Right atrium auricular region (tissue), 2 donors: Measurements from ENCODE around the gene GATAD2B. TPM values are rescaled to one million over a fixed set of nuclear protein-coding genes. Genes with fewer than 3 reads are reported as not detected.
"Not testable (repeated sequence)": the region's sequence is repeated elsewhere in the genome, so short reads cannot be mapped to it uniquely, and the experiment has no call there.

Experiments used
- DNase-seq: peaks from one replicate; pipeline ENCODE4 v3.0.0-alpha.2; 2019; ENCODE audit warnings: low spot score
- H3K27ac ChIP-seq, 2 donors: fragments of 200-600 bp; sonication (generic); 1 replicate in 1 of 2; 2 replicates in 1 of 2; pipeline ENCODE4 v1.5.1; 2016 to 2019
- H3K27me3 ChIP-seq, 2 donors: fragments of 200-600 bp; sonication (generic); one replicate each; pipeline versions ENCODE4 v1.5.1 to v1.6.0; 2017 to 2019
- H3K36me3 ChIP-seq: fragments of 200-600 bp; sonication (generic); one replicate; pipeline ENCODE4 v1.5.1; 2016
- H3K4me1 ChIP-seq, 2 donors: fragments of 200-600 bp; sonication (generic); one replicate each; pipeline versions ENCODE4 v1.5.1 to v1.6.0; 2017 to 2019
- H3K4me3 ChIP-seq, 2 donors: fragments of 200-600 bp; sonication (generic); 1 replicate in 1 of 2; 2 replicates in 1 of 2; pipeline ENCODE4 v1.5.1; 2017 to 2019; ENCODE audit warnings: mild to moderate bottlenecking in 1 of 2, moderate library complexity in 1 of 2
- H3K9me3 ChIP-seq, 2 donors: fragments of 200-600 bp; sonication (generic); one replicate each; pipeline ENCODE4 v1.5.1; 2019
- total RNA-seq, 2 donors: library from RNA; depleted of rRNA; stranded (reverse); fragments of >200 nt; gene quantifications; one replicate each; pipeline ENCODE4 v1.1.0, GENCODE V29; 2016
- TF ChIP-seq, protein P1 (sequence below), 2 donors: fragments of 200-600 bp; sonication (generic); IDR thresholded peaks; one replicate each; pipeline ENCODE4 v1.5.1; 2019; ENCODE audit warnings: antibody characterized with exemption in 2 of 2

GATAD2B gene
- total RNA-seq, 2 donors from 2014 or later = 18.7 to 32.7 TPM

DNA sequence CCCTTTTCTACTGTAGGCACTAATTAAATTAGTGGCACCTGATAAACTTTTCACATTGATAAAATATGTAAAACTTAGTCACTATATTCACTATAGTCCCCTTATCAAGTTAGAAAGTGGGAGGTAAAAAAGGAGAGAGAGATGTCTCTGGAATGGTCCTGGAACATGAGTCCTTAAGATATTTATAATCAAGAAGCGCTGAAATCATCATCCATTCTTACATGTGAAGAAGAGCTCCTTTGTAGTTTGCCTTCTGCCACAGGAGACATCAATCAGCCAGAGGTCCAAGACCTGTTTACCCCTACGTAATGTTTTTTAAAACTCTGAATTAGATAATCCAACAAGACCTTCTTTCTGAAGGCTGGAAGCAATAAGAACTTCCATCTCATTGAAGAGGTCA is 65.3 kb downstream of the GATAD2B start:
- Histone ChIP-seq H3K27ac (no peak overlapping the region), H3K4me3 (no peak overlapping the region), H3K36me3 (peaks cover 5% of the 10 kb centered on the region), H3K27me3 (no peaks in the 10 kb centered on the region), H3K4me1 (no peaks in the 10 kb centered on the region), H3K9me3 (no peaks in the 10 kb centered on the region)
- no peak for DNase-seq
- TF ChIP-seq, protein P1, sequence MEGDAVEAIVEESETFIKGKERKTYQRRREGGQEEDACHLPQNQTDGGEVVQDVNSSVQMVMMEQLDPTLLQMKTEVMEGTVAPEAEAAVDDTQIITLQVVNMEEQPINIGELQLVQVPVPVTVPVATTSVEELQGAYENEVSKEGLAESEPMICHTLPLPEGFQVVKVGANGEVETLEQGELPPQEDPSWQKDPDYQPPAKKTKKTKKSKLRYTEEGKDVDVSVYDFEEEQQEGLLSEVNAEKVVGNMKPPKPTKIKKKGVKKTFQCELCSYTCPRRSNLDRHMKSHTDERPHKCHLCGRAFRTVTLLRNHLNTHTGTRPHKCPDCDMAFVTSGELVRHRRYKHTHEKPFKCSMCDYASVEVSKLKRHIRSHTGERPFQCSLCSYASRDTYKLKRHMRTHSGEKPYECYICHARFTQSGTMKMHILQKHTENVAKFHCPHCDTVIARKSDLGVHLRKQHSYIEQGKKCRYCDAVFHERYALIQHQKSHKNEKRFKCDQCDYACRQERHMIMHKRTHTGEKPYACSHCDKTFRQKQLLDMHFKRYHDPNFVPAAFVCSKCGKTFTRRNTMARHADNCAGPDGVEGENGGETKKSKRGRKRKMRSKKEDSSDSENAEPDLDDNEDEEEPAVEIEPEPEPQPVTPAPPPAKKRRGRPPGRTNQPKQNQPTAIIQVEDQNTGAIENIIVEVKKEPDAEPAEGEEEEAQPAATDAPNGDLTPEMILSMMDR (IDR thresholded peaks at IDR 0.05) = no peak

DNA sequence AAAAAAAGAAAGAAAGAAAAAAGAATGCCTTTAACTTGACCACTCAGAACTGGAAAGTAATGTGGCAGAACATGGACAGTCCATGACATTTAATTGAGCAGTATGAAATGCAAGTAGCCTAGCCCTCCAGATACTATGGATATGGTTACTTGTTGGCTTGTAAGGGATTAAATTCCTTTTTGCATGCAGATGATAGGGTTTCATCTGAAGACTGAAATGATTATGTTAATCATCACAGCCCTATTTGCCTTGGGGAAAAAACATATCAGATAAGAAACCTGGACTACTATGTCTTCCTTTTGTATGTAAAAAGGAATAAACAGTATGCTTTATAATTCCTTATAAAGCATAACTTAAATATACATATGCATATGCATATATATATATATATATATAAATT is 66.0 kb downstream of the GATAD2B start:
- Histone ChIP-seq H3K9me3 (no peaks in the 10 kb centered on the region), H3K4me3 (no peak overlapping the region), H3K27me3 (no peaks in the 10 kb centered on the region), H3K27ac (no peak overlapping the region), H3K4me1 (no peaks in the 10 kb centered on the region), H3K36me3 (peaks cover 5% of the 10 kb centered on the region)
- TF ChIP-seq, protein P1 (IDR thresholded peaks at IDR 0.05) = no peak
- DNase-seq = no peak

- Histone ChIP-seq H3K4me3 (no peak overlapping the region), H3K9me3 (no peaks in the 10 kb centered on the region), H3K4me1 (no peaks in the 10 kb centered on the region), H3K27ac (no peak overlapping the region), H3K27me3 (no peaks in the 10 kb centered on the region), H3K36me3 (peaks cover 1% of the 10 kb centered on the region)
- DNase-seq = peak; percentile 13
- TF ChIP-seq, protein P1 (IDR thresholded peaks at IDR 0.05) = no peak
Observed at GRCh38 chr1:153852170-153852569, 70.6 kb downstream of the GATAD2B start.

GRCh38 chr1:153849487-153850185 is 73.1 kb downstream of the GATAD2B start:
- Histone ChIP-seq H3K27me3 (no peaks in the 10 kb centered on the region), H3K9me3 (no peaks in the 10 kb centered on the region), H3K4me3 (no peak overlapping the region), H3K4me1 (no peaks in the 10 kb centered on the region), H3K27ac (no peak overlapping the region), H3K36me3 (no peaks in the 10 kb centered on the region)
- TF ChIP-seq, protein P1 (IDR thresholded peaks at IDR 0.05) = no peak
- DNase-seq = no peak

DNA sequence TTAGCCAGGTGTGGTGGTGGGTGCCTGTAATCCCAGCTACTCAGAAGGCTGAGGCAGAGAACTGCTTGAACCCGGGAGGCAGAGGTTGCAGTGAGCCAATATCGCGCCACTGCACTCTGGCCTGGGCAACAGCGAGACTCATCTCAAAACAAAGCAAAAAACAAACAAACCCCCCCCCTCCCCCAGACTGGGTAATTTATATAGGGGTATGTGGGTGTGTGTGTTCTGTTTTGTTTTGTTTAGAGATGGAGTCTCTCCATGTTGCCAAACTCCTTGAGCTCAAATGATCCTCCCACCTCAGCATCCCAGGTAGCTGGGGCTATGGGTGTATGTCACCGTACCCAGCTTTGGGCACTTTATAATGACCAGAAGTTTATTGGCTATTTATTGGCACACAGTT is 74.0 kb downstream of the GATAD2B start:
- H3K27ac ChIP-seq = no peak overlapping the region
- H3K27me3 ChIP-seq = no peaks in the 10 kb centered on the region
- TF ChIP-seq, protein P1 (IDR thresholded peaks at IDR 0.05) = no peak
- H3K36me3 ChIP-seq = no peaks in the 10 kb centered on the region
- no peaks in the 10 kb centered on the region for H3K9me3 ChIP-seq
- peak; percentile 11 for DNase-seq
- H3K4me1 ChIP-seq = no peaks in the 10 kb centered on the region
- no peak overlapping the region for H3K4me3 ChIP-seq

DNA sequence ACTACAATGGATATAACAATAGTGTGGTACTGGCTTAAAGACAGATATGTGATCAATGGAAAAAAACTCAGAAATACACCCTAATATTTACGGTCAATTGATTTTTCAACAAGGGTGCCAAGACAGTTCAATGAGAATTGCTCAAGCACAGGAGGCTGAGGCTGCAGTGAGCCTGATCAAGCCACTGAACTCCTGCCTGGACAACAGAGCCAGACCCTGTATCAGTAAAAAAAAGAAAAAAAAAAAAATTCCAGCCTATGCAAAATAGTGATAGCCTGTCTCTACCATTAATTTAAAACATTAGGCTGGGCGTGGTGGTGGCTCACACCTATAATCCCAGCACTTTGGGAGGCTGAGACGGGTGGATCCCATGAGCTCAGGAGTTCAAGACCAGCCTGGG is 77.6 kb downstream of the GATAD2B start:
- Histone ChIP-seq H3K9me3 (no peaks in the 10 kb centered on the region), H3K36me3 (no peaks in the 10 kb centered on the region), H3K27ac (no peak overlapping the region), H3K4me3 (no peak overlapping the region), H3K27me3 (no peaks in the 10 kb centered on the region), H3K4me1 (no peaks in the 10 kb centered on the region)
- TF ChIP-seq, protein P1 (IDR thresholded peaks at IDR 0.05) = no peak
- no peak for DNase-seq

- H3K27ac ChIP-seq, H3K27me3 ChIP-seq, H3K4me3 ChIP-seq, H3K9me3 ChIP-seq, H3K36me3 ChIP-seq, DNase-seq, H3K4me1 ChIP-seq: not testable (repeated sequence)
Observed at GRCh38 chr1:153844349-153844748, 78.4 kb downstream of the GATAD2B start.
